IMR-90 (cell line): ENCODE results near the gene NUMA1. TPM values are rescaled to one million over a fixed set of nuclear protein-coding genes. Genes with fewer than 3 reads are reported as not detected.

Experiments
- FOS ChIP-seq: fragments of 150-350 bp; IDR thresholded peaks from 2 replicates; pipeline ENCODE4 v1.6.1; 2016; ENCODE audit warnings: low read depth, low read length
- RFX5 ChIP-seq: IDR thresholded peaks from 2 replicates; pipeline ENCODE4 v1.8.0; 2012; ENCODE audit warnings: low read depth, mild to moderate bottlenecking, low read length, moderate library complexity
- polyA plus RNA-seq, 3 experiments: library from polyadenylated mRNA; depleted of rRNA; stranded (reverse); fragments of >200 nt; gene quantifications; 2 replicates each; pipeline ENCODE4 v1.2.3, GENCODE V29; 2012; ENCODE audit warnings: low replicate concordance in 1 of 3
- total RNA-seq: library from RNA; depleted of rRNA; stranded (reverse); fragments of >200 nt; gene quantifications from 2 replicates; pipeline ENCODE4 v1.2.3, GENCODE V29; 2012
- TF ChIP-seq, protein P1 (sequence below): conservative IDR thresholded peaks from 2 replicates; pipeline ENCODE4 v1.5.1; 2012; ENCODE audit warnings: mild to moderate bottlenecking, low read depth, low read length, improper control_type of control experiment

NUMA1 gene
- total and polyA plus RNA-seq, 2 of the 4 experiments (the other 2 are of a cell fraction) = 61.7 to 97.0 TPM

DNA sequence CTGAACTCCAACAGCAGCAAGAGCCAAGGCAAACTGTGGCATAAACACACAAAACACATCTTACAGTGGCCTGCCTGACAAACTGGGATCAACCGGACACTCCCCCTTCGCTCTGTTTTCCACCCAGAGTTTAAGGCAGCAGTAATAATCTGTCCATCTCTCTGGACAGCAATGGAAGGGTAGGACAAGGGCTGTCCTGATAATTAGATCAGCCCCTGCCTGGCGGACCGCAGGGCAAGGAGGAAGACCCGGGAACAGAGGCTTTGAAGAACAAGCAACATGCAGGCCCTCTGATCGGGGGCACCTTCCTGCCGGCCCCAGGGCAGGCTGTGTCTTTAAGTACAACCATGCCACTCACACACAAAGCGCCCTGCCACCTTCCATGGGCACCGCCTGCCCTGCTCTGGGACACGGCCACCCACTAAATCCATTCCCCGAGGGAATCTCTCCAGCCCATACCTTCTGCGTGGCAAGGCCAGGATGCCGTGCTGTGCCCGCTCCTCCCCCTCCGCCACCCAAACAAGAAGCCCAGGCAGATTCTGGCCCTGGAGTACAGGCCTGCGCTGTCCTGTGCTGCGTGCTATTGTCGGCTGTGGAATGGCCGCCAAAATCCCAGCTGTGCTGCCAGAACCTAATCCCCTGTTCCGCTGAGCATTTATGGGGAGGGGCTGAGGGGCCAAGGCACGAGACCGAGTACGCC, 38.8 kb downstream of the NUMA1 start (continued):
- TF ChIP-seq RFX5 = no peak
- TF ChIP-seq, protein P1, sequence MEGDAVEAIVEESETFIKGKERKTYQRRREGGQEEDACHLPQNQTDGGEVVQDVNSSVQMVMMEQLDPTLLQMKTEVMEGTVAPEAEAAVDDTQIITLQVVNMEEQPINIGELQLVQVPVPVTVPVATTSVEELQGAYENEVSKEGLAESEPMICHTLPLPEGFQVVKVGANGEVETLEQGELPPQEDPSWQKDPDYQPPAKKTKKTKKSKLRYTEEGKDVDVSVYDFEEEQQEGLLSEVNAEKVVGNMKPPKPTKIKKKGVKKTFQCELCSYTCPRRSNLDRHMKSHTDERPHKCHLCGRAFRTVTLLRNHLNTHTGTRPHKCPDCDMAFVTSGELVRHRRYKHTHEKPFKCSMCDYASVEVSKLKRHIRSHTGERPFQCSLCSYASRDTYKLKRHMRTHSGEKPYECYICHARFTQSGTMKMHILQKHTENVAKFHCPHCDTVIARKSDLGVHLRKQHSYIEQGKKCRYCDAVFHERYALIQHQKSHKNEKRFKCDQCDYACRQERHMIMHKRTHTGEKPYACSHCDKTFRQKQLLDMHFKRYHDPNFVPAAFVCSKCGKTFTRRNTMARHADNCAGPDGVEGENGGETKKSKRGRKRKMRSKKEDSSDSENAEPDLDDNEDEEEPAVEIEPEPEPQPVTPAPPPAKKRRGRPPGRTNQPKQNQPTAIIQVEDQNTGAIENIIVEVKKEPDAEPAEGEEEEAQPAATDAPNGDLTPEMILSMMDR = no peak
- no peak for TF ChIP-seq FOS
